Measurements from ENCODE around the gene EIF2B2. TPM values are rescaled to one million over a fixed set of nuclear protein-coding genes. Genes with fewer than 3 reads are reported as not detected.

EIF2B2 gene
- total RNA-seq, 4 donors from 2014 or later, result 23.3 to 58.0 (median 45.9) TPM

- TF ChIP-seq CTCF (IDR thresholded peaks at IDR 0.05) (no peak), POLR2AphosphoS5 (IDR thresholded peaks at IDR 0.05) (no peak), EP300 (IDR thresholded peaks at IDR 0.05) (no peak), POLR2A (IDR thresholded peaks at IDR 0.05; ENCODE audit: low read depth) (no peak)
- H3K36me3 ChIP-seq, result no peaks in the 10 kb centered on the region
- peaks cover 14 to 34% (median 28%) of the 10 kb centered on the region in 4 donors for H3K4me1 ChIP-seq
- DNase-seq (ENCODE audit: extremely low spot score), result no peak
- H3K27ac ChIP-seq (replicated peaks in 1 of 4), result no peak overlapping the region
- no peaks in the 10 kb centered on the region for H3K9me3 ChIP-seq
- no peaks in the 10 kb centered on the region for H3K27me3 ChIP-seq
- no peak overlapping the region for H3K4me3 ChIP-seq
- intact Hi-C loops (cut with DNase I), result no loop called here
- 97% methylated on average over 4 of the region's 4 CpGs for WGBS
Measured at GRCh38 chr14:74982661-74983060, 20.1 kb upstream of the EIF2B2 start.

- intact Hi-C loops (cut with DNase I), result no loop called here
- no peaks in the 10 kb centered on the region for H3K27me3 ChIP-seq
- no peak for TF ChIP-seq EP300 (IDR thresholded peaks at IDR 0.05)
- no peak for TF ChIP-seq POLR2AphosphoS5 (IDR thresholded peaks at IDR 0.05)
- TF ChIP-seq CTCF (IDR thresholded peaks at IDR 0.05), result no peak
- TF ChIP-seq POLR2A (IDR thresholded peaks at IDR 0.05; ENCODE audit: low read depth), result no peak
- H3K36me3 ChIP-seq, result no peaks in the 10 kb centered on the region
- H3K4me3 ChIP-seq, result no peak overlapping the region
- H3K9me3 ChIP-seq, result no peaks in the 10 kb centered on the region
- 91% methylated on average over 1 of the region's 1 CpG for WGBS
- DNase-seq (ENCODE audit: extremely low spot score), result no peak
- no peak overlapping the region for H3K27ac ChIP-seq (replicated peaks in 1 of 4)
- H3K4me1 ChIP-seq, result peaks cover 15 to 28% (median 21%) of the 10 kb centered on the region in 4 donors
Measured at GRCh38 chr14:74983343-74983742, 19.4 kb upstream of the EIF2B2 start.

- H3K4me3 ChIP-seq, result no peak overlapping the region
- intact Hi-C loops (cut with DNase I), result no loop called here
- 71% methylated on average over 13 of the region's 16 CpGs for WGBS
- peaks cover 15 to 23% (median 17%) of the 10 kb centered on the region in 4 donors for H3K4me1 ChIP-seq
- TF ChIP-seq POLR2AphosphoS5 (IDR thresholded peaks at IDR 0.05) (no peak), EP300 (IDR thresholded peaks at IDR 0.05) (no peak), POLR2A (IDR thresholded peaks at IDR 0.05; ENCODE audit: low read depth) (no peak), CTCF (IDR thresholded peaks at IDR 0.05) (no peak)
- H3K27ac ChIP-seq (replicated peaks in 1 of 4), result no peak overlapping the region
- H3K9me3 ChIP-seq, result no peaks in the 10 kb centered on the region
- H3K27me3 ChIP-seq, result no peaks in the 10 kb centered on the region
- DNase-seq (ENCODE audit: extremely low spot score), result no peak
- no peaks in the 10 kb centered on the region for H3K36me3 ChIP-seq
Measured at GRCh38 chr14:74984236-74985027, 18.3 kb upstream of the EIF2B2 start.

- Histone ChIP-seq H3K27me3 (no peaks in the 10 kb centered on the region), H3K4me3 (no peak overlapping the region), H3K27ac (replicated peaks in 1 of 4) (peak overlapping the region in 1 of 4 donors; percentile 3), H3K4me1 (peaks cover 14 to 17% (median 15%) of the 10 kb centered on the region in 4 donors), H3K36me3 (no peaks in the 10 kb centered on the region), H3K9me3 (no peaks in the 10 kb centered on the region)
- intact Hi-C loops (cut with DNase I), result no loop called here
- 100% methylated on average over 2 of the region's 10 CpGs for WGBS
- DNase-seq (ENCODE audit: extremely low spot score), result no peak
- TF ChIP-seq POLR2A (IDR thresholded peaks at IDR 0.05; ENCODE audit: low read depth), result no peak
- TF ChIP-seq EP300 (IDR thresholded peaks at IDR 0.05), result no peak
- no peak for TF ChIP-seq POLR2AphosphoS5 (IDR thresholded peaks at IDR 0.05)
- no peak for TF ChIP-seq CTCF (IDR thresholded peaks at IDR 0.05)
Measured at GRCh38 chr14:74985028-74985310, 17.8 kb upstream of the EIF2B2 start.

GRCh38 chr14:74985806-74986205 is 16.9 kb upstream of the EIF2B2 start:
- intact Hi-C loops (cut with DNase I), result no loop called here
- 88% methylated on average over 6 of the region's 6 CpGs for WGBS
- peaks cover 8 to 13% (median 12%) of the 10 kb centered on the region in 4 donors for H3K4me1 ChIP-seq
- H3K4me3 ChIP-seq, result no peak overlapping the region
- TF ChIP-seq CTCF (IDR thresholded peaks at IDR 0.05) (no peak), EP300 (IDR thresholded peaks at IDR 0.05) (no peak), POLR2A (IDR thresholded peaks at IDR 0.05; ENCODE audit: low read depth) (no peak), POLR2AphosphoS5 (IDR thresholded peaks at IDR 0.05) (no peak)
- H3K27ac ChIP-seq (replicated peaks in 1 of 4), result no peak overlapping the region
- H3K27me3 ChIP-seq, result no peaks in the 10 kb centered on the region
- DNase-seq (ENCODE audit: extremely low spot score), result no peak
- no peaks in the 10 kb centered on the region for H3K36me3 ChIP-seq
- H3K9me3 ChIP-seq, result no peaks in the 10 kb centered on the region
